HepG2 (cell line): ENCODE data around the gene ARHGDIG. TPM values are rescaled to one million over a fixed set of nuclear protein-coding genes. Genes with fewer than 3 reads are reported as not detected.

ENCODE experiments used
- ATAC-seq: fragments of 200-7000 bp; cut with Tn5 transposase; 3 replicates; pipeline ENCODE4 v1.9.1; 2020; ENCODE audit warnings: mild to moderate bottlenecking, moderate library complexity
- BruUV-seq: library from RNA; stranded (reverse); fragments of 400-500 nt; replicated peaks from 2 replicates; lab custom pipeline; 2021; lab: Mats Ljungman, UMichigan
- CTCF ChIA-PET: fragments of 300-600 bp; formaldehyde crosslinking; extraction: SDS; loops from one replicate; lab custom pipeline; 2021; ENCODE audit warnings: low total read pairs, inconsistent platforms, low intra/inter-chr PET ratio; lab: Yijun Ruan, JAX
- POLR2A ChIA-PET: fragments of 350-600 bp; sonication (Branson Sonifier 250); formaldehyde crosslinking; loops from one replicate; lab custom pipeline; 2020; ENCODE audit warnings: antibody characterized with exemption, inconsistent platforms; lab: Yijun Ruan, JAX
- DNase-seq: peaks from one replicate; pipeline ENCODE4 v3.0.0-alpha.2; 2015; ENCODE audit warnings: low spot score
- FAIRE-seq: peaks from 3 replicates; lab custom pipeline; 2011; peaks lifted over from hg19 to GRCh38; lab: Jason Lieb, UNC
- H2AFZ ChIP-seq: one replicate; pipeline ENCODE4 v1.6.1; 2011; ENCODE audit warnings: low read length, inconsistent platforms
- H3K27ac ChIP-seq: fragments of 300-600 bp; 3 replicates; pipeline ENCODE4 v1.8.0; 2011; ENCODE audit warnings: mixed run types, mild to moderate bottlenecking, mixed read lengths, low read length, inconsistent platforms; ENCODE audit not compliant: insufficient read depth; ENCODE audit errors: extremely low read length
- H3K27me3 ChIP-seq, 2 experiments: fragments of 200-600 bp in 1 of 2; 2 replicates in 1 of 2; 3 replicates in 1 of 2; pipeline versions ENCODE4 v1.6.0 to v1.8.0; 2011; ENCODE audit warnings: low read length in 2 of 2, mild to moderate bottlenecking in 2 of 2, moderate library complexity in 2 of 2, inconsistent platforms in 1 of 2; ENCODE audit not compliant: insufficient read depth in 2 of 2, control insufficient read depth in 1 of 2
- H3K36me3 ChIP-seq, 2 experiments: fragments of 200-600 bp in 1 of 2; replicated peaks in 1 of 2; 2 replicates in 1 of 2; 3 replicates in 1 of 2; pipeline versions ENCODE4 v1.5.1 to v1.8.0; 2011; ENCODE audit warnings: low read length in 2 of 2, inconsistent platforms in 1 of 2; ENCODE audit not compliant: insufficient read depth in 2 of 2, control insufficient read depth in 1 of 2
- H3K4me1 ChIP-seq: 2 replicates; pipeline ENCODE4 v1.5.1; 2012; ENCODE audit warnings: low read length, inconsistent platforms; ENCODE audit not compliant: insufficient read depth
- H3K4me2 ChIP-seq: 2 replicates; pipeline ENCODE4 v1.6.0; 2011; ENCODE audit warnings: low read depth, low read length, inconsistent platforms
- H3K4me3 ChIP-seq, 3 experiments: fragments of 200-600 bp in 1 of 3; sonication (generic), shearing (Covaris generic) in 1 of 3; replicated peaks in 1 of 3; 2 replicates each; pipeline ENCODE4 v1.5.1; 2011 to 2016; ENCODE audit warnings: low read length in 3 of 3, inconsistent platforms in 2 of 3, low read depth in 2 of 3, mild to moderate bottlenecking in 2 of 3, control low read depth in 1 of 3, mixed read lengths in 1 of 3; ENCODE audit not compliant: insufficient read depth in 1 of 3
- H3K79me2 ChIP-seq: one replicate; pipeline ENCODE4 v1.6.1; 2011; ENCODE audit warnings: low read length, inconsistent platforms; ENCODE audit not compliant: insufficient read depth
- H3K9ac ChIP-seq: 2 replicates; pipeline ENCODE4 v1.6.0; 2011; ENCODE audit warnings: mild to moderate bottlenecking, low read depth, low read length, inconsistent platforms; ENCODE audit not compliant: insufficient read depth
- H3K9me3 ChIP-seq: 2 replicates; pipeline ENCODE4 v1.5.1; 2012; ENCODE audit warnings: mild to moderate bottlenecking, low read length
- H4K20me1 ChIP-seq: 2 replicates; pipeline ENCODE4 v1.6.0; 2011; ENCODE audit warnings: inconsistent platforms, mild to moderate bottlenecking, low read length, moderate library complexity; ENCODE audit not compliant: insufficient read depth
- CEBPB ChIP-seq: IDR thresholded peaks from 2 replicates; pipeline ENCODE4 v1.6.1; 2011; ENCODE audit warnings: low read depth, low read length, improper control_type of control experiment, borderline replicate concordance
- JUND ChIP-seq: sonication (generic); formaldehyde crosslinking; IDR thresholded peaks from 2 replicates; pipeline ENCODE4 v1.8.0; 2022; ENCODE audit warnings: mild to moderate bottlenecking, missing genetic modification reagents
- MTF2 ChIP-seq: sonication (generic); formaldehyde crosslinking; IDR thresholded peaks from 2 replicates; pipeline ENCODE4 v1.5.0; 2020; ENCODE audit warnings: missing genetic modification reagents, borderline replicate concordance
- PLRG1 ChIP-seq: fragments of 450-650 bp; conservative IDR thresholded peaks from 2 replicates; pipeline ENCODE4 v1.6.1; 2016
- REPIN1 ChIP-seq: sonication (generic); formaldehyde crosslinking; IDR thresholded peaks from 2 replicates; pipeline ENCODE4 v1.8.0; 2022; ENCODE audit warnings: missing genetic modification reagents, low read depth, mild to moderate bottlenecking, borderline replicate concordance
- SAP130 ChIP-seq: IDR thresholded peaks from 2 replicates; pipeline ENCODE4 v1.6.1; 2016; ENCODE audit warnings: low read depth
- SPEN ChIP-seq: sonication (generic); formaldehyde crosslinking; IDR thresholded peaks from 2 replicates; pipeline ENCODE4 v1.5.1; 2020; ENCODE audit warnings: low read depth, mild to moderate bottlenecking, missing genetic modification reagents
- ZNF501 ChIP-seq: sonication (generic); formaldehyde crosslinking; IDR thresholded peaks from 2 replicates; pipeline ENCODE4 v1.5.1; 2020; ENCODE audit warnings: mild to moderate bottlenecking, moderate library complexity, missing genetic modification reagents
- ZSCAN25 ChIP-seq: sonication (generic); formaldehyde crosslinking; IDR thresholded peaks from 2 replicates; pipeline ENCODE4 v1.8.0; 2022; ENCODE audit warnings: mild to moderate bottlenecking, missing genetic modification reagents
- WGBS: methylation state at CpG from one replicate; pipeline ENCODE4 v1.1.6; 2017; ENCODE audit warnings: low lambda C conversion rate; 5-methylcytosine and 5-hydroxymethylcytosine counted together
- in situ Hi-C: cut with HindIII; loops from 2 replicates; pipeline ENCODE4 v1.10.0; 2017; ENCODE audit warnings: low pct_unique_long_range_greater_than_20kb; ENCODE audit not compliant: extremely low pct_ligation_motif_present
- intact Hi-C: fragments of 100-400 bp; cut with micrococcal nuclease; formaldehyde crosslinking; loops from one replicate; pipeline ENCODE4 v1.10.0; 2022; ENCODE audit not compliant: unreplicated experiment
- polyA plus RNA-seq, 8 experiments: library from polyadenylated mRNA; depleted of rRNA in 3 of 8; stranded (reverse) in 7 of 8; unstranded in 1 of 8; fragments of >200 nt; fragmentation: Illumina TruSeq in 4 of 8; extraction: Trizol in 4 of 8; gene quantifications; 2 replicates each; pipeline versions ENCODE4 v1.2.1 to v1.2.3, GENCODE V29; 2011 to 2016; ENCODE audit warnings: low read depth in 4 of 8, missing spikeins in 1 of 8, mixed read lengths in 1 of 8; ENCODE audit not compliant: insufficient read depth in 1 of 8
- total RNA-seq, 5 experiments: library from RNA; depleted of rRNA; stranded (reverse); fragments of >200 nt; fragmentation: Illumina TruSeq; extraction: Trizol; gene quantifications; 2 replicates each; pipeline ENCODE4 v1.2.3, GENCODE V29; 2016; ENCODE audit warnings: low read depth in 1 of 5
- TF ChIP-seq, protein P1 (sequence below): sonication (generic); formaldehyde crosslinking; IDR thresholded peaks from 2 replicates; pipeline ENCODE4 v1.4.0; 2020; ENCODE audit warnings: missing genetic modification reagents, borderline replicate concordance
- TF ChIP-seq, protein P2 (sequence below): IDR thresholded peaks from 2 replicates; pipeline ENCODE4 v1.6.1; 2016; ENCODE audit warnings: missing compliant biosample characterization, missing genetic modification reagents, borderline replicate concordance
- TF ChIP-seq, protein P3 (sequence below): sonication (generic); formaldehyde crosslinking; conservative IDR thresholded peaks from 2 replicates; pipeline ENCODE4 v1.4.0; 2020; ENCODE audit warnings: missing genetic modification reagents
- TF ChIP-seq, protein P4 (sequence below): sonication (generic); formaldehyde crosslinking; conservative IDR thresholded peaks from 2 replicates; pipeline ENCODE4 v1.5.0; 2020; ENCODE audit warnings: missing genetic modification reagents

ARHGDIG gene
- total and polyA plus RNA-seq, 2 of the 13 experiments (the other 11 are each of a cell fraction or from before 2014, with no cell fraction given) = 0.24 to 0.48 TPM

DNA sequence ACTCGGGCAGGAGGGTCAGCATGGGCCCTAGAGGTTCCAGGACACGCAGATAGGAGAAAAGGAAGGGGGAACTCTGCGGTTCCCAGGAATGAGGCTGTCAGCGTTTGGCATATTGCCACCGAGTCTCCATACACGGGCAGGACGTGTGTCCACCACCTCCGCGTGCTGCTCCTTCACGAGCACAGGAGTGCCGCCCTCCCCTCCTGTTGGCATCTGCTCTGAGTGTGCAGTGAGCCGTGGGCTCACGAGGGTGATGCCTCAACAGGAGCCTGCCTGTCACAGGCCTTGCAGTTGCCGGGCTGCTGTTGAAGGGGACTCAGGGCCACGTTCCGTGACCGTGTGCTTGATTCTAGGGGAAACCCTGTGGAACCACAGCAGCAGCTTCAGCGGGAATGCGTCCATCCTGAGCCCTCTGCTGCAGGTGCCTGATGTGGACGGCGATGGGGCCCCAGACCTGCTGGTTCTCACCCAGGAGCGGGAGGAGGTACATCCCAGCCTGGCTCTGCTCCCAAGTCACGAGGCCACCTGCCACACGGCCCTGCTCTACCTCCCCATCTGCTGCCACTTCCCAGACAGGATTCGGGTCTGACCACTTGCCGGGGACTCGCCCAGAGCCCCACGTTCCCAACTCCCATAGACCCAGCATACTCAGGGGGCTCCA, 19.2 kb upstream of the ARHGDIG start:
- Histone ChIP-seq H3K36me3 (peaks cover 14 to 25% of the 10 kb centered on the region in 2 experiments; a peak in 4 of 5 replicates), H3K79me2 (no peaks in the 10 kb centered on the region), H4K20me1 (no peaks in the 10 kb centered on the region), H3K4me2 (no peak overlapping the region), H3K27ac (no peak overlapping the region), H3K9me3 (no peaks in the 10 kb centered on the region), H3K9ac (no peak overlapping the region), H3K4me1 (no peaks in the 10 kb centered on the region), H3K4me3 (no peak overlapping the region), H3K27me3 (no peaks in the 10 kb centered on the region), H2AFZ (no peak overlapping the region)
- in situ Hi-C loops (no loop called here), intact Hi-C loops (no loop called here)
- FAIRE-seq (no peak), ATAC-seq (no peak), DNase-seq (no peak)
- BruUV-seq = no TSS peak
- POLR2A ChIA-PET = no interaction called here
- TF ChIP-seq, protein P1, sequence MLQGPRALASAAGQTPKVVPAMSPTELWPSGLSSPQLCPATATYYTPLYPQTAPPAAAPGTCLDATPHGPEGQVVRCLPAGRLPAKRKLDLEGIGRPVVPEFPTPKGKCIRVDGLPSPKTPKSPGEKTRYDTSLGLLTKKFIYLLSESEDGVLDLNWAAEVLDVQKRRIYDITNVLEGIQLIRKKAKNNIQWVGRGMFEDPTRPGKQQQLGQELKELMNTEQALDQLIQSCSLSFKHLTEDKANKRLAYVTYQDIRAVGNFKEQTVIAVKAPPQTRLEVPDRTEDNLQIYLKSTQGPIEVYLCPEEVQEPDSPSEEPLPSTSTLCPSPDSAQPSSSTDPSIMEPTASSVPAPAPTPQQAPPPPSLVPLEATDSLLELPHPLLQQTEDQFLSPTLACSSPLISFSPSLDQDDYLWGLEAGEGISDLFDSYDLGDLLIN = no peak
- TF ChIP-seq REPIN1 (CRISPR knock-in tag) = no peak
- TF ChIP-seq ZNF501 (CRISPR knock-in tag) = no peak
- TF ChIP-seq, protein P2, sequence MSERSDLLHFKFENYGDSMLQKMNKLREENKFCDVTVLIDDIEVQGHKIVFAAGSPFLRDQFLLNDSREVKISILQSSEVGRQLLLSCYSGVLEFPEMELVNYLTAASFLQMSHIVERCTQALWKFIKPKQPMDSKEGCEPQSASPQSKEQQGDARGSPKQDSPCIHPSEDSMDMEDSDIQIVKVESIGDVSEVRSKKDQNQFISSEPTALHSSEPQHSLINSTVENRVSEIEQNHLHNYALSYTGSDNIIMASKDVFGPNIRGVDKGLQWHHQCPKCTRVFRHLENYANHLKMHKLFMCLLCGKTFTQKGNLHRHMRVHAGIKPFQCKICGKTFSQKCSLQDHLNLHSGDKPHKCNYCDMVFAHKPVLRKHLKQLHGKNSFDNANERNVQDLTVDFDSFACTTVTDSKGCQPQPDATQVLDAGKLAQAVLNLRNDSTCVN (CRISPR knock-in tag) = no peak
- no peak for TF ChIP-seq ZSCAN25 (CRISPR knock-in tag)
- TF ChIP-seq, protein P3, sequence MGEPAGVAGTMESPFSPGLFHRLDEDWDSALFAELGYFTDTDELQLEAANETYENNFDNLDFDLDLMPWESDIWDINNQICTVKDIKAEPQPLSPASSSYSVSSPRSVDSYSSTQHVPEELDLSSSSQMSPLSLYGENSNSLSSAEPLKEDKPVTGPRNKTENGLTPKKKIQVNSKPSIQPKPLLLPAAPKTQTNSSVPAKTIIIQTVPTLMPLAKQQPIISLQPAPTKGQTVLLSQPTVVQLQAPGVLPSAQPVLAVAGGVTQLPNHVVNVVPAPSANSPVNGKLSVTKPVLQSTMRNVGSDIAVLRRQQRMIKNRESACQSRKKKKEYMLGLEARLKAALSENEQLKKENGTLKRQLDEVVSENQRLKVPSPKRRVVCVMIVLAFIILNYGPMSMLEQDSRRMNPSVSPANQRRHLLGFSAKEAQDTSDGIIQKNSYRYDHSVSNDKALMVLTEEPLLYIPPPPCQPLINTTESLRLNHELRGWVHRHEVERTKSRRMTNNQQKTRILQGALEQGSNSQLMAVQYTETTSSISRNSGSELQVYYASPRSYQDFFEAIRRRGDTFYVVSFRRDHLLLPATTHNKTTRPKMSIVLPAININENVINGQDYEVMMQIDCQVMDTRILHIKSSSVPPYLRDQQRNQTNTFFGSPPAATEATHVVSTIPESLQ (CRISPR knock-in tag) = no peak
- no peak for TF ChIP-seq CEBPB
- TF ChIP-seq JUND (CRISPR knock-in tag) = no peak
- no peak for TF ChIP-seq SPEN
- TF ChIP-seq, protein P4, sequence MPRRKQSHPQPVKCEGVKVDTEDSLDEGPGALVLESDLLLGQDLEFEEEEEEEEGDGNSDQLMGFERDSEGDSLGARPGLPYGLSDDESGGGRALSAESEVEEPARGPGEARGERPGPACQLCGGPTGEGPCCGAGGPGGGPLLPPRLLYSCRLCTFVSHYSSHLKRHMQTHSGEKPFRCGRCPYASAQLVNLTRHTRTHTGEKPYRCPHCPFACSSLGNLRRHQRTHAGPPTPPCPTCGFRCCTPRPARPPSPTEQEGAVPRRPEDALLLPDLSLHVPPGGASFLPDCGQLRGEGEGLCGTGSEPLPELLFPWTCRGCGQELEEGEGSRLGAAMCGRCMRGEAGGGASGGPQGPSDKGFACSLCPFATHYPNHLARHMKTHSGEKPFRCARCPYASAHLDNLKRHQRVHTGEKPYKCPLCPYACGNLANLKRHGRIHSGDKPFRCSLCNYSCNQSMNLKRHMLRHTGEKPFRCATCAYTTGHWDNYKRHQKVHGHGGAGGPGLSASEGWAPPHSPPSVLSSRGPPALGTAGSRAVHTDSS = no peak
- TF ChIP-seq MTF2 (CRISPR knock-in tag) = no peak
- no peak for TF ChIP-seq SAP130 (CRISPR knock-in tag)
- no peak for TF ChIP-seq PLRG1
- CTCF ChIA-PET = no interaction called here
- WGBS = 93% methylated on average over 15 of the region's 28 CpGs
